ENCODE data around the gene IL17RC. TPM values are rescaled to one million over a fixed set of nuclear protein-coding genes. Genes with fewer than 3 reads are reported as not detected.

IL17RC gene
- total RNA-seq, 1 donor from 2014 or later = 21.1 TPM

DNA sequence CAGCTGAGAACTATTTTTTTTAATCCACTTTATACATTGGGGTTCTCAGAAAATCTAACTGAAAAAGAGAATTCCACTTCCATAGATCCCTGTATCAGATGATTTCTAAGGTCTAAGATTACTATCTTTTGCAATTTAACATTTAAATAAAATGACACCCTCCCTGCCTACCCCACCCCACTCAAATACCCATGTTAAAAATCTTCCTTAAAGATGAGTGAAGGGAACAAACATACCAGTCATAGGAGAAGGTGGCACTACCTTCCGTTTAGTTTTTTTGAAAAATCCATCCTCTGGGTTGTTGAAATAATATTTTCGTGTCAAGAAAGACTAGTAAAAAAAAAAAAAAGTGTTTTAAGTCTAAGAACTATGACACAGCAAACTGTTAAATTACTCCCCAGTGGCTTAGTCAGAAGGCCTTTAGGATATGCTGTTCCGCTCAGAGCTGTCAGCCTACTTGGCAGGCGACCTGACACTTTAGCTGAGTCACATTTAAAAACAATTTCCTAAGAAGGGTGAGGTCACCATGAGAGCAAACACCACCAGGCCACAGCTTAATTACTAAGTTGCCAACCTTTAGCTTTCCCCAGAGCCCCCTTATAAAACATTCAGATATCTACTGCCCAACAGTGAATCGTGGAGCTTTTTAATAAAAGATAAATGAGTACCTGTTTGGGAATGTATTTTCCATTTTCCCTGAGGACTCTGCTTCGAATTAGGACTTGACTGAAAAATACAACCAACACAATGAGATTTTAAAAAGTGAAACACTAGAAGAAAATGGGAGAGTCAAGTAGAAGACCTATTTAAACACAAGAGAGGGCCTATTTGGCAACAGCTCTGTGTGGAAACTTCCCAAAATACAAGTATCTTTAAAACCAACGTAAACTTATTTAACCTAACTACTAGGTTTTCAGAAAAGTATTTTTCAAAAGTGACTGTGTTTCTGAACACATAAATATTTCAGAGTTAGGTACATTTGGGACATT, 60.1 kb downstream of the IL17RC start:
- H3K36me3 ChIP-seq (ENCODE audit: control insufficient read depth, insufficient read depth, low read length) = peaks cover 5% of the 10 kb centered on the region
- FAIRE-seq = no peak
- H3K4me3 ChIP-seq (ENCODE audit: low read depth, low read length) = no peak overlapping the region
- DNase-seq (ENCODE audit: low read depth) = peak; percentile 99
- TF ChIP-seq, protein P1, sequence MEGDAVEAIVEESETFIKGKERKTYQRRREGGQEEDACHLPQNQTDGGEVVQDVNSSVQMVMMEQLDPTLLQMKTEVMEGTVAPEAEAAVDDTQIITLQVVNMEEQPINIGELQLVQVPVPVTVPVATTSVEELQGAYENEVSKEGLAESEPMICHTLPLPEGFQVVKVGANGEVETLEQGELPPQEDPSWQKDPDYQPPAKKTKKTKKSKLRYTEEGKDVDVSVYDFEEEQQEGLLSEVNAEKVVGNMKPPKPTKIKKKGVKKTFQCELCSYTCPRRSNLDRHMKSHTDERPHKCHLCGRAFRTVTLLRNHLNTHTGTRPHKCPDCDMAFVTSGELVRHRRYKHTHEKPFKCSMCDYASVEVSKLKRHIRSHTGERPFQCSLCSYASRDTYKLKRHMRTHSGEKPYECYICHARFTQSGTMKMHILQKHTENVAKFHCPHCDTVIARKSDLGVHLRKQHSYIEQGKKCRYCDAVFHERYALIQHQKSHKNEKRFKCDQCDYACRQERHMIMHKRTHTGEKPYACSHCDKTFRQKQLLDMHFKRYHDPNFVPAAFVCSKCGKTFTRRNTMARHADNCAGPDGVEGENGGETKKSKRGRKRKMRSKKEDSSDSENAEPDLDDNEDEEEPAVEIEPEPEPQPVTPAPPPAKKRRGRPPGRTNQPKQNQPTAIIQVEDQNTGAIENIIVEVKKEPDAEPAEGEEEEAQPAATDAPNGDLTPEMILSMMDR (IDR thresholded peaks at IDR 0.05; ENCODE audit: insufficient read depth, low read length, severe bottlenecking) = no peak
- H3K27me3 ChIP-seq (ENCODE audit: control insufficient read depth, insufficient read depth, low read length) = no peaks in the 10 kb centered on the region

- peaks cover 2% of the 10 kb centered on the region for H3K36me3 ChIP-seq (ENCODE audit: control insufficient read depth, insufficient read depth, low read length)
- TF ChIP-seq, protein P1 (IDR thresholded peaks at IDR 0.05; ENCODE audit: insufficient read depth, low read length, severe bottlenecking) = no peak
- no peak overlapping the region for H3K4me3 ChIP-seq (ENCODE audit: low read depth, low read length)
- no peaks in the 10 kb centered on the region for H3K27me3 ChIP-seq (ENCODE audit: control insufficient read depth, insufficient read depth, low read length)
- no peak for FAIRE-seq
- no peak for DNase-seq (ENCODE audit: low read depth)
Observed at GRCh38 chr3:9978710-9979305, 61.9 kb downstream of the IL17RC start.

DNA sequence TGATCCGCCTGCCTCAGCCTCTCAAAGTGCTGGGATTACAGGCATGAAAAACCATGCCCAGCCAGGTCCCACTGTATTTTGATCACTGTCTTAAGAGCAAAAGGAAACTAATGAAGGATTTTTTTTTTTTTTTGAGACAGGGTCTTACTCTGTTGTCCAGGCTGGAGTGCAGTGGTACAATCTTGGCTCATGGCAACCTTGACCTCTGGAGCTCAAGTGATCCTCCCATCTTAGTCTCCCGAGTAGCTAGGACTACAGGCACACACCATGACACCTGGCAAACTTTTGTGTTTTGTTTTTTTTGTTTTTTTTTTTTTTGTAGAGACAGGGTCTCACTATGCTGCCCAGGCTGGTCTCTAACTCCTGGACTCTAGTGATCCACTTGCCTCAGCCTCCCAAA, 63.4 kb downstream of the IL17RC start:
- H3K36me3 ChIP-seq (ENCODE audit: control insufficient read depth, insufficient read depth, low read length) = peaks cover 3% of the 10 kb centered on the region

More for the DNA sequence above, 63.4 kb downstream of the IL17RC start:
- TF ChIP-seq, protein P1 (IDR thresholded peaks at IDR 0.05; ENCODE audit: insufficient read depth, low read length, severe bottlenecking) = no peak
- Histone ChIP-seq H3K27me3 (ENCODE audit: control insufficient read depth, insufficient read depth, low read length) (no peaks in the 10 kb centered on the region), H3K4me3 (ENCODE audit: low read depth, low read length) (no peak overlapping the region)
- DNase-seq (ENCODE audit: low read depth) = no peak
- FAIRE-seq = no peak

Other genes with a start within 250 kb of the IL17RC start
- gene CPNE9, start 213.3 kb upstream of the IL17RC start, total RNA-seq = not detected in 2 replicates
- gene BRPF1, start 185.4 kb upstream of the IL17RC start, total RNA-seq = 14.0 and 14.7 TPM in 2 replicates
- gene OGG1, start 167.1 kb upstream of the IL17RC start, total RNA-seq = 21.6 and 26.5 TPM in 2 replicates
- 18.2 and 36.4 TPM in 2 replicates for gene CAMK1, start 147.2 kb upstream of the IL17RC start, total RNA-seq
- 46.9 and 78.5 TPM in 2 replicates for gene TADA3, start 124.6 kb upstream of the IL17RC start, total RNA-seq
- gene ARPC4, start 124.0 kb upstream of the IL17RC start, total RNA-seq = 192 and 204 TPM in 2 replicates
- gene TTLL3, start 106.8 kb upstream of the IL17RC start, total RNA-seq = 11.3 and 17.3 TPM in 2 replicates
- 34.5 and 36.2 TPM in 2 replicates for gene RPUSD3, start 73.1 kb upstream of the IL17RC start, total RNA-seq
- not detected in 2 replicates for gene CIDEC, start 36.8 kb upstream of the IL17RC start, total RNA-seq
- 24.5 and 35.5 TPM in 2 replicates for gene JAGN1, start 26.5 kb upstream of the IL17RC start, total RNA-seq
- 0.53 and 2.6 TPM in 2 replicates for gene IL17RE, start 14.2 kb upstream of the IL17RC start, total RNA-seq
- 22.1 and 35.8 TPM in 2 replicates for gene CRELD1, start 16.7 kb downstream of the IL17RC start, total RNA-seq
- 0.26 and 0.38 TPM in 2 replicates for gene PRRT3, start 35.3 kb downstream of the IL17RC start, total RNA-seq
- gene EMC3, start 69.7 kb downstream of the IL17RC start, total RNA-seq = 48.1 and 49.5 TPM in 2 replicates
- 2.1 and 2.6 TPM in 2 replicates for gene FANCD2, start 109.3 kb downstream of the IL17RC start, total RNA-seq
- gene FANCD2OS, start 191.2 kb downstream of the IL17RC start, total RNA-seq = not detected in 2 replicates
- 72.1 and 106 TPM in 2 replicates for gene BRK1, start 198.6 kb downstream of the IL17RC start, total RNA-seq
- gene VHL, start 224.7 kb downstream of the IL17RC start, total RNA-seq = 47.0 and 47.4 TPM in 2 replicates
- gene IRAK2, start 247.8 kb downstream of the IL17RC start, total RNA-seq = 4.7 and 5.5 TPM in 2 replicates